Lower leg skin (tissue), 4 donors: ENCODE measurements around the gene TUBB6. TPM values are rescaled to one million over a fixed set of nuclear protein-coding genes. Genes with fewer than 3 reads are reported as not detected.

Source experiments
- DNase-seq, 2 donors: peaks; one replicate each; pipeline ENCODE4 v3.0.0-alpha.2; 2019; ENCODE audit warnings: low spot score in 2 of 2
- H3K4me3 ChIP-seq: fragments of 200-600 bp; sonication (generic); 2 replicates; pipeline ENCODE4 v1.5.1; 2017; ENCODE audit warnings: mild to moderate bottlenecking, low read depth; ENCODE audit not compliant: poor library complexity, severe bottlenecking
- POLR2A ChIP-seq, 2 donors: fragments of 450-650 bp; IDR thresholded peaks; one replicate each; pipeline ENCODE4 v1.6.1; 2016 to 2017; ENCODE audit warnings: antibody characterized with exemption in 2 of 2, mild to moderate bottlenecking in 1 of 2, moderate library complexity in 1 of 2
- WGBS, 2 donors: methylation state at CpG; one replicate each; pipeline ENCODE4 v1.1.5; 2018; 5-methylcytosine and 5-hydroxymethylcytosine counted together
- intact Hi-C: fragments of 100-400 bp; cut with DNase I; formaldehyde crosslinking; loops from one replicate; pipeline ENCODE4 v1.15.0; 2023; ENCODE audit warnings: low total_unique reads
- total RNA-seq, 4 donors: library from RNA; depleted of rRNA; stranded (reverse); fragments of >200 nt; gene quantifications; one replicate each; pipeline ENCODE4 v1.1.0, GENCODE V29; 2016
- TF ChIP-seq, protein P1 (sequence below), 3 donors: fragments of 450-650 bp; IDR thresholded peaks; one replicate each; pipeline ENCODE4 v1.5.1; 2016; ENCODE audit warnings: antibody characterized with exemption in 3 of 3, mild to moderate bottlenecking in 3 of 3, moderate library complexity in 2 of 3

TUBB6 gene
- total RNA-seq, 4 donors from 2014 or later = 91.6 to 151 (median 133) TPM

DNA sequence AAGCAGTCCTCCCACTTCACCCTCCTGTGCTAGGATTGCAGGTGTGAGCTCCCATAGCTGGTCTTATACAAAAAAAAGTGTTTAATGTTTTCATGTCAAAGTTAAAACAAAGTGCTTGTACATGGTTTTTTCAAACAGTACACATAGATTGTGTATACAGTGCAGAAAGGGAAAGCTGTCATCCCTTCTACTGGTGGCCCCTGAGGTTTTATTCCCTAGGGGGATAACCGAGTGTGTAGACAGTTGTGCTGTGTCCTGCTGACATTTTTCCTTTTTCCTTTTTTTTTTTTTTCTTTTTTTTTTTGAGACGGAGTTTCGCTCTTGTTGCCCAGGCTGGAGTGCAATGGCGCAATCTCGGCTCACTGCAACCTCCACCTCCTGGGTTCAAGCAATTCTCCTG lies 10.8 kb downstream of the TUBB6 start:
- WGBS, 2 donors = 80 to 87% methylated on average over 5 of the region's 5 CpGs
- no peak overlapping the region for H3K4me3 ChIP-seq
- no peak for TF ChIP-seq POLR2A (IDR thresholded peaks at IDR 0.05)
- TF ChIP-seq, protein P1, sequence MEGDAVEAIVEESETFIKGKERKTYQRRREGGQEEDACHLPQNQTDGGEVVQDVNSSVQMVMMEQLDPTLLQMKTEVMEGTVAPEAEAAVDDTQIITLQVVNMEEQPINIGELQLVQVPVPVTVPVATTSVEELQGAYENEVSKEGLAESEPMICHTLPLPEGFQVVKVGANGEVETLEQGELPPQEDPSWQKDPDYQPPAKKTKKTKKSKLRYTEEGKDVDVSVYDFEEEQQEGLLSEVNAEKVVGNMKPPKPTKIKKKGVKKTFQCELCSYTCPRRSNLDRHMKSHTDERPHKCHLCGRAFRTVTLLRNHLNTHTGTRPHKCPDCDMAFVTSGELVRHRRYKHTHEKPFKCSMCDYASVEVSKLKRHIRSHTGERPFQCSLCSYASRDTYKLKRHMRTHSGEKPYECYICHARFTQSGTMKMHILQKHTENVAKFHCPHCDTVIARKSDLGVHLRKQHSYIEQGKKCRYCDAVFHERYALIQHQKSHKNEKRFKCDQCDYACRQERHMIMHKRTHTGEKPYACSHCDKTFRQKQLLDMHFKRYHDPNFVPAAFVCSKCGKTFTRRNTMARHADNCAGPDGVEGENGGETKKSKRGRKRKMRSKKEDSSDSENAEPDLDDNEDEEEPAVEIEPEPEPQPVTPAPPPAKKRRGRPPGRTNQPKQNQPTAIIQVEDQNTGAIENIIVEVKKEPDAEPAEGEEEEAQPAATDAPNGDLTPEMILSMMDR (IDR thresholded peaks at IDR 0.05) = no peak

DNA sequence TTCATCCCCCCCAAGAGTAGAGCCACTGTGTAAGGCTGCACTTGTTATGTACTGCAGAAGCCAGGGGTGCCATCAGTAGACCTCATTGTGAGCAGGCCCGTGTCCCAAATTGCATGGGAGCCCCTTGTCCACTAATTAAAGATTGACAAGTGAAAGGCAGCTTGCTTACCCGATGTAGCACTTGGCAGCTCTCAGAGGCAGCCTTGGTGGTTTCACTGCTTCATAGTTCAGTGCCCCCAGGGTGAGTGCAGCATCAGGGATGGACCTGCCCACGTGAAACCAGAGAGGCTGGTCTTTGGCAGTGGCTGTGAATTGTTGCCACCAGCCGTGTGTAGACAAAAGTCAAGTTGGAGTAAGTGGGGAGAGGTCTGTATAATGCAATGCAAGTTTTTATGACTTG lies 13.3 kb downstream of the TUBB6 start:
- 42 to 44% methylated on average over 4 of the region's 4 CpGs for WGBS, 2 donors
- peak in 1 of 2 donors; percentile 53 for DNase-seq
- intact Hi-C loops = no loop called here

More for the DNA sequence above, 10.8 kb downstream of the TUBB6 start:
- no peak for DNase-seq
- intact Hi-C loops = no loop called here

DNA sequence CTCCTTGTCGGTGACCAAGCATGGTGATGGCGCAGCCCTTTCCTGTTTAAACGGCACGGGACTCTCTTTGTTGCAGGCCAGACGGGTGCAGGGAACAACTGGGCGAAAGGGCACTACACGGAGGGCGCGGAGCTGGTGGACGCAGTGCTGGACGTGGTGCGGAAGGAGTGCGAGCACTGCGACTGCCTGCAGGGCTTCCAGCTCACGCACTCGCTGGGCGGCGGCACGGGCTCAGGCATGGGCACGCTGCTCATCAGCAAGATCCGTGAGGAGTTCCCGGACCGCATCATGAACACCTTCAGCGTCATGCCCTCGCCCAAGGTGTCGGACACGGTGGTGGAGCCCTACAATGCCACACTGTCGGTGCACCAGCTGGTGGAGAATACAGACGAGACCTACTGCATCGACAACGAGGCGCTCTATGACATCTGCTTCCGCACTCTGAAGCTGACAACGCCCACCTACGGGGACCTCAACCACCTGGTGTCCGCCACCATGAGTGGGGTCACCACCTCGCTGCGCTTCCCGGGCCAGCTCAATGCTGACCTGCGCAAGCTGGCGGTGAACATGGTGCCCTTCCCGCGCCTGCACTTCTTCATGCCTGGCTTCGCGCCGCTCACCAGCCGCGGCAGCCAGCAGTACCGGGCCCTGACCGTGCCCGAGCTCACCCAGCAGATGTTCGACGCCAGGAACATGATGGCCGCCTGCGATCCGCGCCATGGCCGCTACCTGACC lies 17.1 kb downstream of the TUBB6 start:
- no peak overlapping the region for H3K4me3 ChIP-seq
- peak in 1 of 2 donors; percentile 76 for DNase-seq
- intact Hi-C loops = no loop called here
- WGBS, 2 donors = 98% methylated on average over 57 of the region's 58 CpGs
- TF ChIP-seq, protein P1 (IDR thresholded peaks at IDR 0.05) = no peak
- TF ChIP-seq POLR2A (IDR thresholded peaks at IDR 0.05) = no peak

More for the DNA sequence above, 13.3 kb downstream of the TUBB6 start:
- H3K4me3 ChIP-seq = no peak overlapping the region
- TF ChIP-seq, protein P1 (IDR thresholded peaks at IDR 0.05) = no peak

DNA sequence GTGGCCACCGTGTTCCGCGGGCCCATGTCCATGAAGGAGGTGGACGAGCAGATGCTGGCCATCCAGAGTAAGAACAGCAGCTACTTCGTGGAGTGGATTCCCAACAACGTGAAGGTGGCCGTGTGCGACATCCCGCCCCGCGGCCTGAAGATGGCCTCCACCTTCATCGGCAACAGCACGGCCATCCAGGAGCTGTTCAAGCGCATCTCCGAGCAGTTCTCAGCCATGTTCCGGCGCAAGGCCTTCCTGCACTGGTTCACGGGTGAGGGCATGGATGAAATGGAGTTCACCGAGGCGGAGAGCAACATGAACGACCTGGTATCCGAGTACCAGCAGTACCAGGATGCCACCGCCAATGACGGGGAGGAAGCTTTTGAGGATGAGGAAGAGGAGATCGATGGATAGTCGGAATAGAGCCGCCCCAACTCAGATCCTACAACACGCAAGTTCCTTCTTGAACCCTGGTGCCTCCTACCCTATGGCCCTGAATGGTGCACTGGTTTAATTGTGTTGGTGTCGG lies 17.7 kb downstream of the TUBB6 start:
- no peak for TF ChIP-seq POLR2A (IDR thresholded peaks at IDR 0.05)
- TF ChIP-seq, protein P1 (IDR thresholded peaks at IDR 0.05) = no peak
- intact Hi-C loops = no loop called here
- DNase-seq = peak in 1 of 2 donors; percentile 75
- no peak overlapping the region for H3K4me3 ChIP-seq
- 96 to 97% methylated on average over 29 of the region's 29 CpGs for WGBS, 2 donors

DNA sequence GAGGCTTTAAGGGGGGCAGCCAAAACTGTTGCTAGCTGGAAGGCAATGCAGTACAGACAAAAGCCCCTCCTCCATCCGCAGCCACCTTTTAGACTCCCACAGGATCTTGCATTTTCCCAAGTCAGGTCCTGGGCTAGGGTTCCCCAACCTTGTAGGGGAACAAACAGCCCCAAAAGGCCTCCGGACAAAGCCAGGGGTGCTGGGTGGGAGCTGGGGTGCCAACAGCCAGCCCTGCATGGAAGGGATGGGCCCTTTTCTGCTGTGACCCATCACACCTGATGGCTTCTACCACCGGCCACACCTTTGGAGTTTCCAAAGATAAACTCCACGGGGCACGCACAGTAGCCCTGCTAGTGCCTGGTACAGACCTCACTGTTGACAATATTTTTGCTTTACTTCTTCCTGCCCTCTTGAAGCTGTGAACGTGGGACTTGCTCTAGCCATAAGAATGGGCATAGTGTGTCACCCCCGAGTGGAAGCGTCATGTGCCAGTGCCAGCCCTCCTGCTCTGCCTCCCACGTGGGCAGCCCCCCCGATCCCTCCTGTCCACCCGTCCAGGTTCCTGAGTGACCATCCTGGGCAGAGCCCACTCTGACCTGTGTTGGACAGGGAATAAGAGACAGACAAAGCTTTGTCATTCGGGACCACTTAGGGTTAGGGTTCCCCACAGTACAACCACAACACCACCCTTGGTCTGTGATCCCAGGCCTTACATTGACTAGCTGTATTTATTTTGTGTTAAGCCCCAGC lies 18.8 kb downstream of the TUBB6 start:
- WGBS, 2 donors = 87 to 93% methylated on average over 11 to 12 of the region's 12 CpGs

More for the DNA sequence above, 18.8 kb downstream of the TUBB6 start:
- TF ChIP-seq POLR2A (IDR thresholded peaks at IDR 0.05) = no peak
- TF ChIP-seq, protein P1 (IDR thresholded peaks at IDR 0.05) = no peak
- intact Hi-C loops = no loop called here
- peak in 1 of 2 donors; percentile 71 for DNase-seq
- H3K4me3 ChIP-seq = no peak overlapping the region
